GM23338 (cell line): Measurements from ENCODE around the gene AP2M1. TPM values are rescaled to one million over a fixed set of nuclear protein-coding genes. Genes with fewer than 3 reads are reported as not detected.
A peak's percentile ranks its signal among the peaks of the same experiment; 100 is the strongest.

Experiments used
- ATAC-seq: fragments of 200-7000 bp; cut with Tn5 transposase; 3 replicates; pipeline ENCODE4 v1.9.1; 2020
- DNase-seq: peaks from one replicate; pipeline ENCODE4 v3.0.0-alpha.2; 2015; ENCODE audit warnings: low spot score
- H2AFZ ChIP-seq: fragments of 200-600 bp; sonication (generic); 2 replicates; pipeline ENCODE4 v1.8.0; 2016; ENCODE audit warnings: antibody characterized with exemption, mild to moderate bottlenecking, moderate library complexity
- H3F3A ChIP-seq: fragments of 200-600 bp; sonication (generic); replicated peaks from 2 replicates; pipeline ENCODE4 v1.8.0; 2017; ENCODE audit warnings: antibody characterized with exemption, mixed run types, low read depth
- H3K27ac ChIP-seq: fragments of 200-600 bp; sonication (generic); 2 replicates; pipeline ENCODE4 v1.6.1; 2016; ENCODE audit warnings: low read depth
- H3K27me3 ChIP-seq: fragments of 200-600 bp; sonication (generic); 2 replicates; pipeline ENCODE4 v1.8.0; 2016; ENCODE audit warnings: mild to moderate bottlenecking, mixed run types, moderate library complexity; ENCODE audit not compliant: insufficient read depth
- H3K36me3 ChIP-seq: fragments of 200-600 bp; sonication (generic); 2 replicates; pipeline ENCODE4 v1.8.0; 2016; ENCODE audit warnings: mild to moderate bottlenecking; ENCODE audit not compliant: insufficient read depth
- H3K4me1 ChIP-seq: fragments of 200-600 bp; sonication (generic); 2 replicates; pipeline ENCODE4 v1.8.0; 2016; ENCODE audit warnings: mild to moderate bottlenecking, moderate library complexity; ENCODE audit not compliant: insufficient read depth
- H3K4me2 ChIP-seq: fragments of 200-600 bp; sonication (generic); 2 replicates; pipeline ENCODE4 v1.7.1; 2017; ENCODE audit warnings: mixed run types
- H3K4me3 ChIP-seq: fragments of 200-600 bp; sonication (generic); 2 replicates; pipeline ENCODE4 v1.6.1; 2016; ENCODE audit warnings: mixed run types
- H3K79me2 ChIP-seq: fragments of 200-600 bp; sonication (generic); replicated peaks from 2 replicates; pipeline ENCODE4 v1.8.0; 2017; ENCODE audit warnings: mild to moderate bottlenecking; ENCODE audit not compliant: insufficient read depth
- H3K9me2 ChIP-seq: fragments of 200-600 bp; sonication (generic); 2 replicates; pipeline ENCODE4 v1.8.0; 2017; ENCODE audit not compliant: insufficient read depth
- H4K20me1 ChIP-seq: fragments of 200-600 bp; sonication (generic); replicated peaks from 2 replicates; pipeline ENCODE4 v1.8.0; 2017; ENCODE audit warnings: mild to moderate bottlenecking; ENCODE audit not compliant: insufficient read depth
- H3K27ac Mint-ChIP-seq: 2 replicates; pipeline ENCODE4 v1.8.0; 2020; ENCODE audit warnings: inconsistent platforms, mild to moderate bottlenecking, moderate library complexity, mixed read lengths
- H3K27me3 Mint-ChIP-seq: 3 replicates; pipeline ENCODE4 v1.8.0; 2022; ENCODE audit warnings: low read depth, mild to moderate bottlenecking, moderate library complexity, mixed read lengths, inconsistent platforms; ENCODE audit not compliant: insufficient read depth, poor library complexity
- H3K36me3 Mint-ChIP-seq: 3 replicates; pipeline ENCODE4 v1.8.0; 2021; ENCODE audit warnings: low read depth, mild to moderate bottlenecking, inconsistent platforms, moderate library complexity, mixed read lengths
- H3K4me1 Mint-ChIP-seq: 3 replicates; pipeline ENCODE4 v1.8.0; 2020; ENCODE audit warnings: mild to moderate bottlenecking, inconsistent platforms, mixed read lengths
- H3K4me3 Mint-ChIP-seq: 3 replicates; pipeline ENCODE4 v1.8.0; 2021; ENCODE audit warnings: moderate library complexity, mild to moderate bottlenecking, inconsistent platforms, mixed read lengths
- H3K9me3 Mint-ChIP-seq: 3 replicates; pipeline ENCODE4 v1.8.0; 2020; ENCODE audit warnings: moderate library complexity, mild to moderate bottlenecking, inconsistent platforms, mixed read lengths
- CREB1 ChIP-seq: fragments of 250-450 bp; sonication (Bioruptor Pico); IDR thresholded peaks from 2 replicates; pipeline ENCODE4 v1.5.0; 2020; ENCODE audit warnings: low read depth, mild to moderate bottlenecking, moderate library complexity
- CTCF ChIP-seq, 2 experiments: fragments of 200-600 bp in 1 of 2; sonication (generic) in 1 of 2; conservative IDR thresholded peaks; 2 replicates each; pipeline versions ENCODE4 v1.5.1 to v1.6.1; 2016 to 2017; ENCODE audit warnings: antibody characterized with exemption in 2 of 2, low read depth in 2 of 2, mild to moderate bottlenecking in 2 of 2, moderate library complexity in 1 of 2
- ETS1 ChIP-seq: IDR thresholded peaks from 2 replicates; pipeline ENCODE4 v1.6.1; 2016; ENCODE audit warnings: antibody characterized with exemption
- EZH2phosphoT487 ChIP-seq: fragments of 200-600 bp; sonication (generic); IDR thresholded peaks from one replicate; pipeline ENCODE4 v1.8.1; 2018; ENCODE audit warnings: antibody characterized with exemption; ENCODE audit not compliant: unreplicated experiment
- JUNB ChIP-seq: IDR thresholded peaks from one replicate; pipeline ENCODE4 v1.6.1; 2016; ENCODE audit warnings: antibody characterized with exemption; ENCODE audit not compliant: unreplicated experiment
- NANOG ChIP-seq: IDR thresholded peaks from 2 replicates; pipeline ENCODE4 v1.6.1; 2016; ENCODE audit warnings: antibody characterized with exemption, borderline replicate concordance
- POLR2AphosphoS5 ChIP-seq: IDR thresholded peaks from 2 replicates; pipeline ENCODE4 v1.6.1; 2016; ENCODE audit warnings: antibody characterized with exemption, low read depth
- REST ChIP-seq: IDR thresholded peaks from one replicate; pipeline ENCODE4 v1.6.1; 2018; ENCODE audit warnings: antibody characterized with exemption; ENCODE audit not compliant: unreplicated experiment
- STAT1 ChIP-seq: IDR thresholded peaks from one replicate; pipeline ENCODE4 v1.6.1; 2016; ENCODE audit warnings: antibody characterized with exemption; ENCODE audit not compliant: unreplicated experiment
- ZNF114 ChIP-seq: fragments of 250-450 bp; sonication (Bioruptor Pico); IDR thresholded peaks from 2 replicates; pipeline ENCODE4 v1.5.0; 2020; ENCODE audit warnings: mild to moderate bottlenecking, moderate library complexity
- ZNF331 ChIP-seq: fragments of 250-450 bp; sonication (Bioruptor Pico); IDR thresholded peaks from 2 replicates; pipeline ENCODE4 v1.5.0; 2020; ENCODE audit warnings: low read depth, mild to moderate bottlenecking, moderate library complexity
- polyA plus RNA-seq: library from polyadenylated mRNA; unstranded; fragments of >200 nt; fragmentation: Nextera tagmentation; extraction: Ambion mirVana; gene quantifications from 2 replicates; pipeline ENCODE4 v1.2.1, GENCODE V29; 2016
- total RNA-seq: library from RNA; depleted of rRNA; stranded (reverse); fragments of >200 nt; shearing (Covaris generic); gene quantifications from 2 replicates; pipeline ENCODE4 v1.2.3, GENCODE V29; 2014

The AP2M1 gene
- total and polyA plus RNA-seq, 2 experiments from 2014 or later = 215 to 305 TPM

GRCh38 chr3:184132945-184133344 is 41.7 kb upstream of the AP2M1 start (continued):
- TF ChIP-seq REST = no peak
- no peak for TF ChIP-seq STAT1
- no peak for TF ChIP-seq JUNB
- TF ChIP-seq NANOG = no peak
- TF ChIP-seq POLR2AphosphoS5 = no peak
- no peak for TF ChIP-seq ZNF114
- TF ChIP-seq CREB1 (CRISPR knock-in tag) = no peak
- no peak for TF ChIP-seq ZNF331 (CRISPR knock-in tag)

GRCh38 chr3:184133840-184134745 is 40.6 kb upstream of the AP2M1 start:
- Mint-ChIP-seq H3K9me3 (no peaks in the 10 kb centered on the region), H3K27ac (peak overlapping the region; percentile 90), H3K27me3 (peaks cover 15% of the 10 kb centered on the region), H3K36me3 (peaks cover 6% of the 10 kb centered on the region; the same call in 1 of the 3 replicates), H3K4me3 (peak overlapping the region; percentile 95), H3K4me1 (peaks cover 18% of the 10 kb centered on the region)
- peak overlapping the region; percentile 53; the same call in 1 of the 2 replicates for H3K27ac ChIP-seq
- H3F3A ChIP-seq = peaks cover 7% of the 10 kb centered on the region; the same call in 1 of the 2 replicates
- H3K9me2 ChIP-seq = no peaks in the 10 kb centered on the region
- H3K4me3 ChIP-seq = peak overlapping the region; percentile 89
- no peaks in the 10 kb centered on the region for H3K27me3 ChIP-seq
- 0 out of 2 replicates have a peak, but pooled peaks cover 5% of the 10 kb centered on the region for H3K36me3 ChIP-seq
- ATAC-seq (peak; percentile 68), DNase-seq (peak; percentile 92)
- H3K4me1 ChIP-seq = peaks cover 7% of the 10 kb centered on the region; the same call in 1 of the 2 replicates
- peaks cover 42% of the 10 kb centered on the region for H3K79me2 ChIP-seq
- H4K20me1 ChIP-seq = peaks cover 4% of the 10 kb centered on the region
- H2AFZ ChIP-seq = peak overlapping the region; percentile 23
- H3K4me2 ChIP-seq = peak overlapping the region; percentile 100
- TF ChIP-seq REST = no peak
- no peak for TF ChIP-seq STAT1
- TF ChIP-seq ETS1 = peak; percentile 86
- TF ChIP-seq CTCF (conservative IDR thresholded peaks at IDR 0.05; ENCODE audit: low read depth in 2 of 2) = no peak
- no peak for TF ChIP-seq JUNB
- TF ChIP-seq ZNF114 = no peak
- no peak for TF ChIP-seq EZH2phosphoT487
